ENCODE results near the gene USH1G. TPM values are rescaled to one million over a fixed set of nuclear protein-coding genes. Genes with fewer than 3 reads are reported as not detected.

The USH1G gene
- total and polyA plus RNA-seq, 2 donors = 0.09 to 0.14 TPM

DNA sequence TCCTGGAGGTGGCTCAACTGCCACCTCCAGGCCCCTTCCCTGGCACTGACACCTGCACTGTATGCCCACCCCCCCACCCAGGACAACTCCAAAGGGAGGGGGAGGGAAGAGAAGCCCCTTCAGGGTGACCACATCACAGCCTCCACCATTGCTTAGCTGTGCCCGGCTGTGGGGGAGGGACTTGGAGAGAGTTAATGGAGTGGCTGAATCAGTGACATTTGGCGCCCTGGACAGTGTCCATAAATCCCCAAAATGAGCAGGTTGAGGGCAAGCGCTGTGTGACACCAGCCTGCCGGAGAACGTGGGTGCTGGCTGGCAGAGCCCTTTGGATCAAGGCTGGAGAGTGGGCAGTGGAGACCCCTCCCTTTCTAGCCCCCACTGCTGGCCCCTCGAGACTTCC lies 883 bp downstream of the USH1G start:
- 77% methylated on average over 6 of the region's 6 CpGs for WGBS
- DNase-seq (ENCODE audit: low read depth in 6 of 9, low spot score in 9 of 9) = no peak
- Histone ChIP-seq H3K27ac (ENCODE audit: low read depth in 1 of 2, low read length in 1 of 2) (no peak overlapping the region), H3K27me3 (ENCODE audit: control insufficient read depth in 2 of 2, insufficient read depth in 1 of 2, low read length in 1 of 2) (peaks cover 43 to 91% of the 10 kb centered on the region in 2 donors), H3K36me3 (ENCODE audit: control insufficient read depth in 2 of 2, insufficient read depth in 2 of 2, low read length in 1 of 2) (no peaks in the 10 kb centered on the region), H3K4me3 (ENCODE audit: low read length in 2 of 2) (no peak overlapping the region), H3K9me3 (ENCODE audit: control insufficient read depth in 2 of 2, insufficient read depth in 1 of 2, low read length in 1 of 2) (peaks cover 0 to 2% of the 10 kb centered on the region in 2 donors), H3K4me1 (ENCODE audit: control insufficient read depth in 2 of 2, insufficient read depth in 2 of 2, low read length in 2 of 2) (peaks cover 0 to 9% of the 10 kb centered on the region in 2 donors)

DNA sequence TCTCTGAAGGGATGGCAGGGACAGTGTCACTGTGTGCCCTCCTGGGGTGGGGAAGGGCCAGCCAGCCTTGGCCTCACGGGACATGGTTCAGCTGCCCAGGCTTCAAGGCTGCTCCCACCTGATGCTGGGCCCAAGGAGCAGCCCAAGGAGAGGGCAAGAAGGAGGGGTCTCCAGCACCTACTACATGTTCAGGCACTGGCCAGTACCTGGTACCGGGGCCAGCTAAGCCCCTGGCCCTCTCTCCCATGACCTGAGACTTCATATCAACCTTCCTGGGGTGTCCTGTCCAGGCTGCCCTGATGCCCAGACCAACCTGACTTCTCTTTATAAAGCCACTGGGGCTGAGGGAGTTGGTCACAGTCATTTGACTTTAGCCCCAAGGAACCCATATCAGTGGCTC lies 1.3 kb downstream of the USH1G start:
- Histone ChIP-seq H3K4me3 (ENCODE audit: low read length in 2 of 2) (no peak overlapping the region), H3K36me3 (ENCODE audit: control insufficient read depth in 2 of 2, insufficient read depth in 2 of 2, low read length in 1 of 2) (no peaks in the 10 kb centered on the region), H3K27me3 (ENCODE audit: control insufficient read depth in 2 of 2, insufficient read depth in 1 of 2, low read length in 1 of 2) (peaks cover 42 to 91% of the 10 kb centered on the region in 2 donors), H3K9me3 (ENCODE audit: control insufficient read depth in 2 of 2, insufficient read depth in 1 of 2, low read length in 1 of 2) (peaks cover 2 to 3% of the 10 kb centered on the region in 2 donors), H3K4me1 (ENCODE audit: control insufficient read depth in 2 of 2, insufficient read depth in 2 of 2, low read length in 2 of 2) (peaks cover 0 to 9% of the 10 kb centered on the region in 2 donors), H3K27ac (ENCODE audit: low read depth in 1 of 2, low read length in 1 of 2) (no peak overlapping the region)
- WGBS = 96% methylated on average over 2 of the region's 2 CpGs
- no peak for DNase-seq (ENCODE audit: low read depth in 6 of 9, low spot score in 9 of 9)

DNA sequence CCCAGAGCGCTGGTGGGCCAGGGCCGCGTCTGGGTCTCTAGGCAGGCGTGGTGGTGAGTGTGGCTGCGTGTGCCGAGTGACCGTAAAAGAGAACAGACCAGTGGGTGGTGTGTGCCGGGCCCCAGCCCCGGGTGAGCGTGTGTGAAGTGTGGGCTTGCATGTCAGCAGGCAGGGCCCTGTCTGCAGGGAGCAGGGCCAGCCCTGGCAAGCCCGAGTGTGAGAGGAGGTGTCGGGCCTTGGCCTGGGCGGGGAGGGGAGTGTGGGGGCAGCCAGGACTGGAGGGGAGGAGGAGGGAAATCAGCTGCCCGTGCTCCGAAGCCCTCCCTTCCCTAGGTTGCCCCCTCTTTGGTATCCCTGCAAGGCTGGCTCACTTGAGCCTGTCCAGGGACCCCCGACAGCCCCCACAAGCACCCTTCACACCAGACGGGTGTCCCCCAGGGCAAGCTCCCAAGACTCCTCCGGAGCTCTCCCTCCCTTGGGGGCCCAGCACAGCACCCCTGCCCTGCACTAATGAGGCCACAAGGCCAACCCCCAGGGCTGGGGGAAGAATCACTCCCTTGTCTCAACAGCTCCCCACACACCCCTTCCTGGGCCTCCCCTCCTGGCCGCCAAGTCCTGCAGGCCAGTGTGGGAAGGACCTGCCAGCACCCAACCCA lies 1.9 kb downstream of the USH1G start:
- H3K27ac ChIP-seq (ENCODE audit: low read depth in 1 of 2, low read length in 1 of 2) = no peak overlapping the region
- no peak for DNase-seq (ENCODE audit: low read depth in 6 of 9, low spot score in 9 of 9)
- no peaks in the 10 kb centered on the region for H3K36me3 ChIP-seq (ENCODE audit: control insufficient read depth in 2 of 2, insufficient read depth in 2 of 2, low read length in 1 of 2)
- peaks cover 0 to 9% of the 10 kb centered on the region in 2 donors for H3K4me1 ChIP-seq (ENCODE audit: control insufficient read depth in 2 of 2, insufficient read depth in 2 of 2, low read length in 2 of 2)
- 86% methylated on average over 19 of the region's 19 CpGs for WGBS
- H3K27me3 ChIP-seq (ENCODE audit: control insufficient read depth in 2 of 2, insufficient read depth in 1 of 2, low read length in 1 of 2) = peaks cover 42 to 87% of the 10 kb centered on the region in 2 donors
- no peak overlapping the region for H3K4me3 ChIP-seq (ENCODE audit: low read length in 2 of 2)
- H3K9me3 ChIP-seq (ENCODE audit: control insufficient read depth in 2 of 2, insufficient read depth in 1 of 2, low read length in 1 of 2) = peaks cover 2 to 3% of the 10 kb centered on the region in 2 donors

DNA sequence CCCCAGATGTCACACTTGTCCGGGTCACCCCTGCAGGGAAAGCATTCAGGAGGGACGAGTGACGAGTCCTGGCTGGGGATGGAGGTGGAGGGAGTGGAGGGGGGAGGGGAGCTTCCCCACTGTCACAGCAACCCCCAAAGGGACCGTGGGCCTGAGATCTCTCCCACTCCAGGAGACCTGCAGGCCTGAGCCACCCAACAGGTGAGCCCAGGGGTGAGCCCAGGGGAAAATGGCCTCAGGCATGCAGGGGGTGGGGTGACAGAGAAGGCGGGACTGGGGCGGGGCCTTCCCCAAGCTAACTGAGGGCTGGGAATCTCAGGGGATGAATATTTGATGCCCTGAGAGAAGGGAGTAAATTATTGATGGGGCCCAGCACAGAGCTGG lies 2.4 kb downstream of the USH1G start:
- H3K36me3 ChIP-seq (ENCODE audit: control insufficient read depth in 2 of 2, insufficient read depth in 2 of 2, low read length in 1 of 2) = no peaks in the 10 kb centered on the region
- peaks cover 38 to 84% of the 10 kb centered on the region in 2 donors for H3K27me3 ChIP-seq (ENCODE audit: control insufficient read depth in 2 of 2, insufficient read depth in 1 of 2, low read length in 1 of 2)
- 79% methylated on average over 6 of the region's 6 CpGs for WGBS
- peaks cover 2 to 3% of the 10 kb centered on the region in 2 donors for H3K9me3 ChIP-seq (ENCODE audit: control insufficient read depth in 2 of 2, insufficient read depth in 1 of 2, low read length in 1 of 2)
- no peak for DNase-seq (ENCODE audit: low read depth in 6 of 9, low spot score in 9 of 9)
- no peak overlapping the region for H3K4me3 ChIP-seq (ENCODE audit: low read length in 2 of 2)
- H3K27ac ChIP-seq (ENCODE audit: low read depth in 1 of 2, low read length in 1 of 2) = no peak overlapping the region
- H3K4me1 ChIP-seq (ENCODE audit: control insufficient read depth in 2 of 2, insufficient read depth in 2 of 2, low read length in 2 of 2) = peaks cover 0 to 9% of the 10 kb centered on the region in 2 donors

DNA sequence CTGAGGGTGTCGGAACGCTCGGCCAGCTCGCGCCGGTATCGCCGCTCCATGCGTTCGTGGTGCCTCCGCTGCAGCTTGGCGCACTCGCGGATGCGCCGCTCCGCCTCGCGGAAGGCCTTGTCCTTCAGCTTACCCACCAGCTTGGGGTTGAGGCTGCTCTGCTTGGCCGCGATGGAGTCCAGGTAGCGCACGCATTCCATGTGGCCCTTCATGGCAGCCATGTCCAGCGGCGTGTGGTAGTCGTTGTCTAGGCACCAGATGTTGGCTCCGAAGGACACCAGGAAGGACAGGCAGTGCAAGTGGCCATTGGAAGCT lies 2.8 kb downstream of the USH1G start:
- H3K4me3 ChIP-seq (ENCODE audit: low read length in 2 of 2) = no peak overlapping the region
- no peak overlapping the region for H3K27ac ChIP-seq (ENCODE audit: low read depth in 1 of 2, low read length in 1 of 2)
- WGBS = 85% methylated on average over 27 of the region's 27 CpGs
- DNase-seq (ENCODE audit: low read depth in 6 of 9, low spot score in 9 of 9) = no peak
- no peaks in the 10 kb centered on the region for H3K36me3 ChIP-seq (ENCODE audit: control insufficient read depth in 2 of 2, insufficient read depth in 2 of 2, low read length in 1 of 2)
- H3K27me3 ChIP-seq (ENCODE audit: control insufficient read depth in 2 of 2, insufficient read depth in 1 of 2, low read length in 1 of 2) = peaks cover 35 to 80% of the 10 kb centered on the region in 2 donors
- H3K9me3 ChIP-seq (ENCODE audit: control insufficient read depth in 2 of 2, insufficient read depth in 1 of 2, low read length in 1 of 2) = peaks cover under 1 to 3% of the 10 kb centered on the region in 2 donors
- H3K4me1 ChIP-seq (ENCODE audit: control insufficient read depth in 2 of 2, insufficient read depth in 2 of 2, low read length in 2 of 2) = peaks cover 0 to 9% of the 10 kb centered on the region in 2 donors

DNA sequence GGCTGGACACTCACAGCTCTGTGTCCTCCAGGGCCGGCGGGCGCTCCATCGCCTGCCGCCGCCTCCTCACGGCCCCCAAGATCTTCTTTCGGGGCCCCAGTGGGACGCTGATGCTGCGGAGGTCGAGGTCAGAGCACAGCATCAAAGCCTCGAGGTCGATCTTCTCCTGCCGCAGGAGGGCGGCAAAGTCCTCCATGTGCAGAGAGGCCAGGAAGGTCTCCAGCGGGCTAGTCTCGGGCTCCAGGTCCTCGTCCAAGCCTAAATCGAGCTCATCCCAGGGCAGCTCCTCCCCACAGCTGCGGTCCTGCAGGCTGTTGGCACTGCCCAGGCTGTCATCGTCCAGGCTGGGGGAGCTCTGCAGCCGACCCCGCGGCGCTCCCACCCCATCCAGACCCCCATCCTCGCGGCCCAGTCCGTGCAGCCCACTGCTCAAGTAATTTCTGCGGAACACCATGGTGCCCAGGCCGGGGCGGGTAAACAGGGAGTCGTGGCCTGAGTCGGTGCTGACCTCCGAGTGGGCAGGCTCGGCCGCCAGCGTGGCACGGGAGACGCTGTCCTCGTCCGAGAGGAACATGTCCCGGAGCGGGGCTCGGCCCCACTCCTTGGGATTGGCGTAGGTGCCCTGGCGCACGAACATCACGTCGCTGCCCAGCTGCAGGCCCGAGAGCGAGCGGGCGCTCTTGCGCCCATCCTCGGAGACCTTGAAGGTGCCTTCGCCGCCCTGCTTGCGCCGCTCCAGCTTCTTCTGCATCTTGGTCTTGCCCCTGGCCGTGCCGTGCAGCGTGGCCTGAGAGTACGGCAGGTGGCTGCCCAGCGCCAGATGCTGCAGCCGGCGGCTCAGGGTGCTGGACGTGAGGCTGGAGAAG lies 3.4 kb downstream of the USH1G start:
- DNase-seq (ENCODE audit: low read depth in 6 of 9, low spot score in 9 of 9) = no peak
- Histone ChIP-seq H3K4me3 (ENCODE audit: low read length in 2 of 2) (no peak overlapping the region), H3K4me1 (ENCODE audit: control insufficient read depth in 2 of 2, insufficient read depth in 2 of 2, low read length in 2 of 2) (peaks cover 0 to 9% of the 10 kb centered on the region in 2 donors), H3K36me3 (ENCODE audit: control insufficient read depth in 2 of 2, insufficient read depth in 2 of 2, low read length in 1 of 2) (no peaks in the 10 kb centered on the region), H3K27me3 (ENCODE audit: control insufficient read depth in 2 of 2, insufficient read depth in 1 of 2, low read length in 1 of 2) (peaks cover 29 to 77% of the 10 kb centered on the region in 2 donors), H3K27ac (ENCODE audit: low read depth in 1 of 2, low read length in 1 of 2) (no peak overlapping the region), H3K9me3 (ENCODE audit: control insufficient read depth in 2 of 2, insufficient read depth in 1 of 2, low read length in 1 of 2) (peaks cover 0 to 3% of the 10 kb centered on the region in 2 donors)
- 76% methylated on average over 67 of the region's 67 CpGs for WGBS

DNA sequence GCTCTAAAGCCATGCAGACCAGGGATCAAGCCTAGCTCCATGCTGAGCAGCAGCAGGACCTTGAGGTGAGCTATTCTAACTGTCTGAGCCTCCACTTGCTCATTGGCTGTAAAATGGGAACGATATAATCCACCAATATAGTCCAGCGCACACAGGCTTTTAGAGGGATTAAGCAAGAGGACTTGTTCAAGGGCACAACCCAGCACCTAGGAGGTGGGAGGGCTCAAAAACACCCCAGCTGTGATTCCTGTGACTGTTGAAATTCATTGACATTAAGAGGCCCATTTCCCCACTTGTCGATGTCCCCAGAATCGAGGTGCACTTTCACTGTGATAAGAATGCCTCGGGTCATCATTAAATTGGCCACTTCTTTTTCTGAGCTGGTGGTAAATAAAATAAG lies 4.1 kb downstream of the USH1G start:
- no peak overlapping the region for H3K27ac ChIP-seq (ENCODE audit: low read depth in 1 of 2, low read length in 1 of 2)
- peaks cover 21 to 69% of the 10 kb centered on the region in 2 donors for H3K27me3 ChIP-seq (ENCODE audit: control insufficient read depth in 2 of 2, insufficient read depth in 1 of 2, low read length in 1 of 2)
- no peak overlapping the region for H3K4me3 ChIP-seq (ENCODE audit: low read length in 2 of 2)
- H3K4me1 ChIP-seq (ENCODE audit: control insufficient read depth in 2 of 2, insufficient read depth in 2 of 2, low read length in 2 of 2) = peaks cover 0 to 9% of the 10 kb centered on the region in 2 donors
- H3K9me3 ChIP-seq (ENCODE audit: control insufficient read depth in 2 of 2, insufficient read depth in 1 of 2, low read length in 1 of 2) = peaks cover 0 to 3% of the 10 kb centered on the region in 2 donors
- H3K36me3 ChIP-seq (ENCODE audit: control insufficient read depth in 2 of 2, insufficient read depth in 2 of 2, low read length in 1 of 2) = no peaks in the 10 kb centered on the region
- DNase-seq (ENCODE audit: low read depth in 6 of 9, low spot score in 9 of 9) = no peak
- WGBS = 98% methylated on average over 5 of the region's 5 CpGs

DNA sequence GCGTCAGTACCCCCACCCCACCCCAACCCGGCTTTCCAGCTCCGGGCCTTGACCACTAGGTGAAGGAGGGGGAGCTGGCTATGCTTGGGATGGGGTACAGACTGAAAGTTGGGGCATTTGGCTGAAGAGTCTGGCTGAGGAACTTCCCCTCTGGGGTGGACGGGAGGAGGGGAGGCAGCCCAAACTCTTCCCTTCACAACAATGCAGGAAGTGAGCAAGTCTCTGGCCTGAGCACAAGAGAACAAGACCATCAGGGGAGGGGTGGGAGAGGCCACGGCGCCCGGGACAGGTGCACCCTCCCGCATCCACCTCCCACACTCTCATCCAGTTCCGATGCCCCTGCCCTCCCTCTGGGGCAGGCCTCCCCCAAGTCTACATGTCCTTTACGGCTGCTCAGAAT lies 5.6 kb downstream of the USH1G start:
- Histone ChIP-seq H3K27me3 (ENCODE audit: control insufficient read depth in 2 of 2, insufficient read depth in 1 of 2, low read length in 1 of 2) (peaks cover 6 to 55% of the 10 kb centered on the region in 2 donors), H3K27ac (ENCODE audit: low read depth in 1 of 2, low read length in 1 of 2) (no peak overlapping the region), H3K4me1 (ENCODE audit: control insufficient read depth in 2 of 2, insufficient read depth in 2 of 2, low read length in 2 of 2) (no peaks in the 10 kb centered on the region), H3K36me3 (ENCODE audit: control insufficient read depth in 2 of 2, insufficient read depth in 2 of 2, low read length in 1 of 2) (no peaks in the 10 kb centered on the region), H3K9me3 (ENCODE audit: control insufficient read depth in 2 of 2, insufficient read depth in 1 of 2, low read length in 1 of 2) (peaks cover 0 to 3% of the 10 kb centered on the region in 2 donors), H3K4me3 (ENCODE audit: low read length in 2 of 2) (no peak overlapping the region)
- no peak for DNase-seq (ENCODE audit: low read depth in 6 of 9, low spot score in 9 of 9)
- 48% methylated on average over 10 of the region's 10 CpGs for WGBS

DNA sequence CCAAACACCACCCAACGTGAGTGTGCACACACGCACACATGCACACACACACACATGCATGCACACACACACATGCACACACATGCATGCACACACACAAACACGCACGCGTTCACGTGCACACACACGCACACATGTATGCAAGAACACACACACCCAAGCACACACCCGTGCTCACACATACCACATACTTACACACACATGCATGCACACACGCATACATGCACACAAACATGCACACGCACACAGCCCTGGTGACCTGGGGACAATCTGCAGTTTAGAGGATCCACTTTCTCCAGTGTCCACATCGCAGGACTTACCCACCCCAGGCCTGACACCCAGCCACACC lies 6.2 kb downstream of the USH1G start:
- no peak for DNase-seq (ENCODE audit: low read depth in 6 of 9, low spot score in 9 of 9)
- 92% methylated on average over 11 of the region's 11 CpGs for WGBS

More for the DNA sequence above, 6.2 kb downstream of the USH1G start:
- H3K27ac ChIP-seq (ENCODE audit: low read depth in 1 of 2, low read length in 1 of 2) = no peak overlapping the region
- no peak overlapping the region for H3K4me3 ChIP-seq (ENCODE audit: low read length in 2 of 2)
- H3K27me3 ChIP-seq (ENCODE audit: control insufficient read depth in 2 of 2, insufficient read depth in 1 of 2, low read length in 1 of 2) = peaks cover 5 to 48% of the 10 kb centered on the region in 2 donors
- no peaks in the 10 kb centered on the region for H3K4me1 ChIP-seq (ENCODE audit: control insufficient read depth in 2 of 2, insufficient read depth in 2 of 2, low read length in 2 of 2)
- H3K36me3 ChIP-seq (ENCODE audit: control insufficient read depth in 2 of 2, insufficient read depth in 2 of 2, low read length in 1 of 2) = no peaks in the 10 kb centered on the region
- H3K9me3 ChIP-seq (ENCODE audit: control insufficient read depth in 2 of 2, insufficient read depth in 1 of 2, low read length in 1 of 2) = peaks cover 0 to 3% of the 10 kb centered on the region in 2 donors

Measured in thymus (tissue), 11 donors.